ENCODE results near the gene CEND1. TPM values are rescaled to one million over a fixed set of nuclear protein-coding genes. Genes with fewer than 3 reads are reported as not detected.

Gene CEND1
- total RNA-seq, 1 donor from 2014 or later: 0.27 TPM

DNA sequence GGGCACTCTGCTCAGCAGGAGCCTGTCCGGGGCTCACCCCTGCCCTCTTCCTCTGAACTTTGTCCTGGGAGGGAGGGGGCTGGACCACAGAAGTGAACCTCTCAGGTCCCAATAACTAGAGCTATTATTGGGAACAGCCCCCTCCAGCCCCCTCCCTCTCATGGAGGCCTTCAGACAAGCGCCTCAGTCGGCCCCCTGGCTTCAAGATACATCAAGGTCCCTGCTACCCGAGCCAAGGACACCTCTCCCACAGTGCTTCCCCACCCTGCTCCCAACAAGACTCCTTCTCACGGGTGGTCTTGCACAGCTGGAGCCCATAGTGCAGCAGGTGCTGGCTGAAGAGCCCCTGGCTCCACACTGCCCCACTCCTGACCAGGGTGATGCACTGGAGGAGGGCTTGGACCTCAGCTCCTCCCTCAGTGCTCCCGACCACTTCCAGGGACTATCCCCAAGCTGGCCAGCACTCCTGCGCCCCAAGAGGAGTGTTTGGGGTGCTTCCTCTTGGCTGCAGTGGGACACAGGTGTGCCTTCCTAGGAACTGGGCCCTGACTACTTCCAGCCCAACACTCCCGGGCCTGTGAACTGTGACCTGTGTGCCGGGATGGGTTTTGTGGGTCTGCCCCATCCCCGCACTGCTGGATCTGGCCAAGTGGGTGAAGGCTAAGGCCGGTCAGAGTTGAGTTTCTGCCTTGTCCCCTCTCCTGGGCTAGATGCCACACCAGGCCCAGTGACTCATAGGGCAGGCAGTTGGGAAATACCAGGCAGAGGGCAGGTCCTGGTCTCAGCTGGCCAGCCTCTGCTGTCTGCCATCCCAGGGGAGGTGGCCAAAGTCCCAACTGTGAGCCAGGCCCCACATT lies 31.0 kb upstream of the CEND1 start:
- peaks cover 14% of the 10 kb centered on the region for H3K4me1 Mint-ChIP-seq
- peaks cover 22% of the 10 kb centered on the region for H3K36me3 Mint-ChIP-seq (ENCODE audit: low read depth)
- peak overlapping the region; percentile 63 for H3K27ac Mint-ChIP-seq
- no peak for DNase-seq
- H3K9me3 Mint-ChIP-seq: no peaks in the 10 kb centered on the region
- TF ChIP-seq, protein P1, sequence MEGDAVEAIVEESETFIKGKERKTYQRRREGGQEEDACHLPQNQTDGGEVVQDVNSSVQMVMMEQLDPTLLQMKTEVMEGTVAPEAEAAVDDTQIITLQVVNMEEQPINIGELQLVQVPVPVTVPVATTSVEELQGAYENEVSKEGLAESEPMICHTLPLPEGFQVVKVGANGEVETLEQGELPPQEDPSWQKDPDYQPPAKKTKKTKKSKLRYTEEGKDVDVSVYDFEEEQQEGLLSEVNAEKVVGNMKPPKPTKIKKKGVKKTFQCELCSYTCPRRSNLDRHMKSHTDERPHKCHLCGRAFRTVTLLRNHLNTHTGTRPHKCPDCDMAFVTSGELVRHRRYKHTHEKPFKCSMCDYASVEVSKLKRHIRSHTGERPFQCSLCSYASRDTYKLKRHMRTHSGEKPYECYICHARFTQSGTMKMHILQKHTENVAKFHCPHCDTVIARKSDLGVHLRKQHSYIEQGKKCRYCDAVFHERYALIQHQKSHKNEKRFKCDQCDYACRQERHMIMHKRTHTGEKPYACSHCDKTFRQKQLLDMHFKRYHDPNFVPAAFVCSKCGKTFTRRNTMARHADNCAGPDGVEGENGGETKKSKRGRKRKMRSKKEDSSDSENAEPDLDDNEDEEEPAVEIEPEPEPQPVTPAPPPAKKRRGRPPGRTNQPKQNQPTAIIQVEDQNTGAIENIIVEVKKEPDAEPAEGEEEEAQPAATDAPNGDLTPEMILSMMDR (IDR thresholded peaks at IDR 0.05): no peak
- ChIA-PET POLR2A (interaction anchor here (0.7 to 5.6 kb wide), 11 partner anchors 10 to 284 kb away, joined by 4 to 104 read pairs (median 12); partner anchors contain the start of genes AP2A2, CD151, CRACR2B and LRRC56), CTCF (no interaction called here)
- intact Hi-C loops (cut with micrococcal nuclease): loop anchor here (1.0 kb wide), 2 partner anchors 9 to 21 kb away; partner anchors contain the start of genes POLR2L and TSPAN4
- no peak for ATAC-seq (ENCODE audit: low read depth)
- no peaks in the 10 kb centered on the region for H3K27me3 Mint-ChIP-seq
- peak overlapping the region; percentile 85 for H3K4me3 Mint-ChIP-seq

DNA sequence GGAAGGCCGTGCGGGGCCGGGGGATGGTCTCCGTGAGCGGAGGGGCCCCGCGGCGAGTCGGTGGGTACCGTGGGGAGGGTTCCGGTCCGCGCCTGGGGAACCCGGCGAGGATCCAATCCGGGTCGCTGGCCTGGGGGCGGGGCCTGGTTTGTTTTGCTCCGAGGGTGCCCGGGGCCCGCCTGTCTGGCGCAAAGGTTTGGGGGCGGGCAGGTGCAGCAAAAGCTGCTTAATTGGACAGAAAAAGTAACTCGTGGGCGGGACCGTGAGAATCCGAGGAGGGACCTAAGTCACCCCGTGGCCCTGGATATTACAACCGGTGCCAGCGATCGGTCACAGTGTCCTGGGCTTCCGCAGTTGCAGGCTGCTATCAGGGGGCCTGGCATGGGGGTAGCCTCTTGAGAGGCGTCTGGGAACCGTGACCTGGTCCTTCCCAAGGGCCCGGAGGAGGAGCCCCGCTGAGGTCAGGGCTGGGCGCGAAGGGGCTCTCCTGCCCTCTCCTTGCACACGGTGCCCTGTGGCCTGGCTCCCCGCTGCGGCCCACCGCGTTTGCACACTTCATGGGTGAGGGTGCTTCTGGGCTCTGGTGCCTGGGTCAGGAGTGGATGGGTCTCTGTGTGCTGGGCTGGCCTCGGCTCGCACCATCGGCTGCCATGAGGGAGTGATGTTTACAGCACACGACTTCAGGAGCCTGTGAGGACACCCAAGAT lies 30.2 kb upstream of the CEND1 start:
- ChIA-PET CTCF (interaction anchor here (1.0 kb wide), 1 partner anchor 23 kb away, joined by 4 read pairs; the partner anchor contains the start of gene TSPAN4), POLR2A (interaction anchor here (0.5 to 5.6 kb wide), 17 partner anchors 9 to 718 kb away, joined by 3 to 104 read pairs (median 8); partner anchors contain the start of genes AP2A2, CD151, CRACR2B and DEAF1)
- Mint-ChIP-seq H3K9me3 (no peaks in the 10 kb centered on the region), H3K4me1 (peaks cover 14% of the 10 kb centered on the region), H3K27me3 (no peaks in the 10 kb centered on the region), H3K27ac (peak overlapping the region; percentile 76), H3K4me3 (peak overlapping the region; percentile 85), H3K36me3 (ENCODE audit: low read depth) (peaks cover 18% of the 10 kb centered on the region)
- DNase-seq (peak; percentile 83), ATAC-seq (ENCODE audit: low read depth) (peak; percentile 72)
- intact Hi-C loops (cut with micrococcal nuclease): loop anchor here (1.0 kb wide), 4 partner anchors 10 to 22 kb away; partner anchors contain the start of genes POLR2L, RPLP2, SLC25A22 and TSPAN4
- TF ChIP-seq, protein P1 (IDR thresholded peaks at IDR 0.05): no peak

DNA sequence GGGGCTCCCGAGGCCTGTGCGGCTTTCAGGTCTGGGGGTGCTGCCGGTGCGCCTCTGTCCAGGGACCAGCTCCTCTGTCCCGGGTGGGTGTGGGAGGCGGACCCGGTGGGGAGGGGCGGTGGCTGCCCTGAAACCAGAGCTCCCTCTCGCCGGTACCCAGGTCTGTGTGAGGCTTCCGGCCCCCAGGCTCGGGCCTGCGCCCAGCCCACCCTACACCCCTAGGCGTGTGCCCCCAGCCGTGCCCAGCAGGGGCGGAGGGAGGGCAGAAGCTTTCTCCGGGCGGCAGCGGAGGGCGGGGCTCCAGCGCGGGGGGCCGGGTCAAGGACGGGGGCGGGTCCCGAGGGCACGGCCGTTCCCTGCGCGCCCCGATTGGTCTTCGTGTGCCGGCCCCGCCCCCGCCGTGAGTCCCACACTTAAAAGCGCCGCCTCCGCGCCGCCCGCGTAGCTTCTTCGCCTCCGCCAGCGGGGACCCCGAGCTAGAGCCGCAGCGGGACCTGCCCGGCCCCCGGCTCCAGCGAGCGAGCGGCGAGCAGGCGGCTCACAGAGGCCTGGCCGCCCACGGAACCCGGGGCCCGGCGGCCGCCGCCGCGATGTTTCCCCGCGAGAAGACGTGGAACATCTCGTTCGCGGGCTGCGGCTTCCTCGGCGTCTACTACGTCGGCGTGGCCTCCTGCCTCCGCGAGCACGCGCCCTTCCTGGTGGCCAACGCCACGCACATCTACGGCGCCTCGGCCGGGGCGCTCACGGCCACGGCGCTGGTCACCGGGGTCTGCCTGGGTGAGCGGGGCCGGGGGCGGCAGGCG lies 29.4 kb upstream of the CEND1 start:
- ChIA-PET POLR2A (interaction anchor here (0.5 to 5.6 kb wide), 20 partner anchors 9 to 719 kb away, joined by 3 to 104 read pairs (median 6); partner anchors contain the start of genes AP2A2, CD151, CRACR2B and DEAF1), CTCF (interaction anchor here (1.0 kb wide), 1 partner anchor 24 kb away, joined by 4 read pairs; the partner anchor contains the start of gene TSPAN4)
- H3K9me3 Mint-ChIP-seq: no peaks in the 10 kb centered on the region
- peak; percentile 95 for DNase-seq
- H3K27ac Mint-ChIP-seq: no peak overlapping the region
- H3K27me3 Mint-ChIP-seq: no peaks in the 10 kb centered on the region
- TF ChIP-seq, protein P1 (IDR thresholded peaks at IDR 0.05): no peak
- H3K4me3 Mint-ChIP-seq: peak overlapping the region; percentile 85
- ATAC-seq (ENCODE audit: low read depth): peak; percentile 85
- peaks cover 13% of the 10 kb centered on the region for H3K36me3 Mint-ChIP-seq (ENCODE audit: low read depth)
- intact Hi-C loops (cut with micrococcal nuclease): loop anchor here (1.0 kb wide), 2 partner anchors 10 to 21 kb away; partner anchors contain the start of genes RPLP2 and SLC25A22
- H3K4me1 Mint-ChIP-seq: peaks cover 14% of the 10 kb centered on the region

DNA sequence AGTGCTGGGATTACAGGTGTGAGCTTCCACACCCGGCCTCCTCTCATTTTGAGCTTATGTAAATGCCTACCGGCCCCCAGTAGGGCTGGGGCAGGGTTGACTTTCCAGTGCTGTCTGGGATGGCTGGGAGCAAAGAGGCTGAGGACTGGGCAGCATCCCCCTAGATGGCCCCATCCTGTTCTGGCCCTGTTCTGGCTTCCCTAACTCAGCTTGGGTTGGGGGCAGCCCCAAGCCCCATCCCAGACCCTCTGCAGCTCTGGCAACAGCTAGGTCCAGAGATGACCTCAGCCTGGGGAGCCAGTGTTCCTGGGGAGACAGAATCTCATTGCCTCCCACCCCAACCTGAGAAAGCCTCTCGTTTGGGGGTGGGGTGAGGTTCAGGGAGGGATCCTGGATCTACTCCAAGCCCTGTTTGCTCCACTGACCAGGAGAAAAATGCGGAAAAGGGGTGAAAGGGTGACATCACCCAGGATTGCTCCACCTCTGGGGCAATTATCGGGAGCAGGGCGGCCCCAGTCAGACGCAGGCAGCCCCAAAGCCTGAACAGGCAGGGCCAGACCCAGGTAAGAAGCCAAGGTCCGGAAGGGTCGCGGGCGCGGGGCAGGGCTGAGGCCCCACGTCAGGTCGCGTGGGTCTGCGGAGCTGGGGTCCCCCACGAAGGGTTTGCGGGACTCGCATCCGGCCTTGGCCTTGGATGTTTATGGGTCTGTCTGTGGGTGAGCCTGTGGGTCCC lies 28.7 kb upstream of the CEND1 start, which contains the start of gene PNPLA2:
Gene PNPLA2 (plus strand): TSS at position 519 of the 733 bp plus-strand sequence. CDS start 805 bp downstream, outside the sequence.
- peaks cover 14% of the 10 kb centered on the region for H3K4me1 Mint-ChIP-seq
- intact Hi-C loops (cut with micrococcal nuclease): loop anchor here (1.0 kb wide), 2 partner anchors 9 to 20 kb away; partner anchors contain the start of genes RPLP2 and SLC25A22
- no peak for DNase-seq
- peak within 1 kb of the TSS; percentile 85 for H3K4me3 Mint-ChIP-seq
- peaks cover 12% of the 10 kb centered on the region for H3K36me3 Mint-ChIP-seq (ENCODE audit: low read depth)
- TF ChIP-seq, protein P1 (IDR thresholded peaks at IDR 0.05): no peak
- H3K27me3 Mint-ChIP-seq: no peaks in the 10 kb centered on the region
- H3K9me3 Mint-ChIP-seq: no peaks in the 10 kb centered on the region
- no peak for ATAC-seq (ENCODE audit: low read depth)
- ChIA-PET CTCF (no interaction called here), POLR2A (interaction anchor here (0.9 to 5.6 kb wide), 16 partner anchors 8 to 282 kb away, joined by 3 to 104 read pairs (median 7); partner anchors contain the start of genes CD151, CRACR2B, DEAF1 and LRRC56)
- peak within 1 kb of the TSS; percentile 41 for H3K27ac Mint-ChIP-seq
